Inflammatory macrophage treated with lipopolysaccharide for 1 hour (primary cell): ENCODE measurements around the gene OTUD4.

ENCODE experiments used
- DNase-seq, 2 donors: peaks; one replicate each; pipeline ENCODE4 v3.0.0-alpha.2; 2020 to 2022

Gene OTUD4

DNA sequence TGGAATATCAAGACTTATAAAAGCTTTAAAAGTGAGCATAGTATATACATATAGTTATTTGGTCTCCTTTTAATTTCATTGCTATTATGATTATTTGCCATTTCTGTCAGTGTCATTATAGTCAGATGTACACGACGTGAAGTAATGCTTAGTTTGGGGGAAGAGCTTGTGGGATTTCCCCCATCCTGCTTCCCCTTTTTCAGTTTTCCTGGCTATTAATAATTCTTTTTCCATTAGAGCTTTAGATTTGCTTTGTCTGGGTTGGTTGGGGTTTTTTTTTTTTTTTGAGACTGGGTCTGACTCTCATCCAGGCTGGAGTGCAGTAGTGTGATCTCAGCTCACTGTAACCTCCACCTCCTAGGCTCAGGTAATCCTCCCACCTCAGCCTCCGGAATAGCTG is 76.9 kb downstream of the OTUD4 start:
- peak; percentile 83 to 86 for DNase-seq

DNA sequence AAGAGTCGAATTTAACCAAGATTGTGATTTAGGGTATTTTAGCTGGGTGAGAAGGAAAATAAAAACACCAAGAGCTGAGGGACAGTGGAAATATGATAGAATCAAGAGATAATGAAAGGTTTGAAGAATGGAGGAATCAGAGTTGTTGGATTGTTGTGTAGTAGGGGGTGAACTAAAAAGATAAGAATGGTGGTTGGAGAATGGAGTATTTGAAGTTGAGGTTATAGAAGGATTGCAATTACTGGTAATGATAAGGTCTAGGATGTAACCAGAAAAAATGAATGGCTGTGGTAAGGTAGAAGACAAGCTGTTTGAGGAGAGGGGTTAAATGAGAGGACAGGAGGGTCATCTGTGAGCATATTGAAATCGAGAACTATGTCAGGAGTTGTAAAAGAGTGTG is 77.8 kb downstream of the OTUD4 start:
- DNase-seq, result no peak

DNA sequence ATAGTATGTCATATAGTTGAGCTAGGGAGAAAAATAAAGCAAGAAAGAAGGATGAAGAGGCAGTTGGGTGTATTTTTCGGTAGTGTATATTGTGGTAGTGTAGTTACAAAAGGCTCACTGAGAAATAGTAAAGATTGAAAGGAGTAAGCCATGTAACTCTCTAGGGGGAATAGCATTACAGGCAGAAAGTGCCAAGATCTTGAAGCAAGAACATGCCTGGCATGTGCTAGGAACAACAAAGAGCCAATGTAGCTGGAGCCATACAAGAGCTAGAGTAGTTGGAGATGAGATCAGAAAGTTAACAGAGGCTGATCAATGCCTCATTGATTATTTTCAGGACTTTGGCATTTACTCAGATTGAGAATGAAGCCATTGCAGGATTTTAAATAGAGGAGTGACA is 79.3 kb downstream of the OTUD4 start:
- no peak for DNase-seq

- DNase-seq, result peak; percentile 22 to 32
These were observed 80.7 kb downstream of the OTUD4 start for GRCh38 chr4:145099653-145100052.

- peak; percentile 75 to 84 for DNase-seq
These were observed 81.7 kb downstream of the OTUD4 start for GRCh38 chr4:145098675-145099037.

DNA sequence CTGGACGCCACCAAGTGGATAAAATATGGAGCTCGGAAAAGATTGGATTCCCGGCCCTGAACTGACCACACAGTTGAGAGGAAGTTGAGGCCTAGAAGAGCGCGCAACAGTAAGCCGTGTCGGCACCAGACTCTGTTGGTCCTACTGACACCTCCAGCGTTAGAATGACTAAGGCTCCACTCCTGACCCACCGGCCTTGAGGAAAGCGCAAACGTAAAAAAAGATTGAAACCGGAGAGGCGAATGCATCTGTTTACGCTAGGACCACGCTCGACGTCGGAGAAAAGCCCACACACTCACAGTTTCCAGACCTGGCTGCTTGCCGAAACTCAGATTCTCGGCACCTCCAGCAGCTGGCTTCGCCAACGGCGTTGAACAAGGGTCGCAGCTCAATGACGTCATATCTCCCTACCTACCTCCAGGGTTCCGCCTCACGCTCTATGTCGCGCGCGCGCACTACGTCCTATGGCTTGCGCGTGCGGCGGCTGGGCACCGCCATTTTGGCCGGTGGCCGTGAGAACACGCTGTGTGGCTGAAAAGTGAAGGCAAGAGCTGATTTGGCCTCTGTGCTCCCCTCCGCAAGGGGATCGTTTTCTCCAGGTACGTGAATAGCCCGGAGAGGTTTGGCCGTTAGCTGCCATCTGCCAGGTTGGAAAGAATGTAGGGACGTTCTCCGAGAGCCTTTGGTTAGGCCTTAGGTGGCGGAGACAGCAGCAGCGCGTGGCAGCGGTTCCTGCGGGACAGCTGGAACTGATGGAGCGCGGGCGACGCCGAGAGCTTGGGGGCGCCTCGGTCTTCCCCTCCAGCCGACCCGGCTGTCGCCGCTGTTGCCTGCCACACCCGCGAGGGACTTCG is 82.3 kb downstream of the OTUD4 start, which contains the start of the genes ABCE1 and ANAPC10:
TSS of gene ABCE1 (plus strand) at position 491 of the 854 bp plus-strand sequence. CDS start 6,102 bp downstream, outside the sequence.
TSS of gene ANAPC10 (minus strand) at position 376 of the 854 bp plus-strand sequence. CDS start 2,097 bp downstream, outside the sequence.
- DNase-seq, result peak; percentile 96 to 99

DNA sequence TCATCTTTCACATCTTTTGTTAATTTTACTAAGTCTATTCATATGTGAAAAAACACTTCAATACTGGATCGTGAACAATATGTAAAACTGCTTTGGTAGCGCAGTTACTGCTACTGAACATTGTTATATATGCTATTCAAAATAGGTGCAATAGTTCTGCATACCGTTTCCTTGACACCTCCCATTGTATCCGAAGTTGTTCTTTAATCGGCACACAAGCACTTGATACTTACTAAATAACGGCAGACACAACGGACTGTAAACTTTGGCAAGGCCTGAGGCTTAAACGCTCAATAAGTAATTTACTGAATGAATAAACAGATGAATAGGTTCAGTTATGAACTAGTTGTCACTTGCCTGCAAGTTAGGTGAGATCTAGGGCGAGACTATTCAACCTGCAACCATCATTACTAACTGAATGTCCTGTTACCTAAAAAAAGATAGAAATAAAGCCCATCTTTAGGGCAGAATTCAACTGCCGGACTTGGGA is 83.0 kb downstream of the OTUD4 start:
- no peak for DNase-seq

- no peak for DNase-seq
These were observed 86.8 kb downstream of the OTUD4 start for GRCh38 chr4:145093638-145094037.

GRCh38 chr4:145090380-145090779 is 90.0 kb downstream of the OTUD4 start:
- peak; percentile 72 for DNase-seq

DNA sequence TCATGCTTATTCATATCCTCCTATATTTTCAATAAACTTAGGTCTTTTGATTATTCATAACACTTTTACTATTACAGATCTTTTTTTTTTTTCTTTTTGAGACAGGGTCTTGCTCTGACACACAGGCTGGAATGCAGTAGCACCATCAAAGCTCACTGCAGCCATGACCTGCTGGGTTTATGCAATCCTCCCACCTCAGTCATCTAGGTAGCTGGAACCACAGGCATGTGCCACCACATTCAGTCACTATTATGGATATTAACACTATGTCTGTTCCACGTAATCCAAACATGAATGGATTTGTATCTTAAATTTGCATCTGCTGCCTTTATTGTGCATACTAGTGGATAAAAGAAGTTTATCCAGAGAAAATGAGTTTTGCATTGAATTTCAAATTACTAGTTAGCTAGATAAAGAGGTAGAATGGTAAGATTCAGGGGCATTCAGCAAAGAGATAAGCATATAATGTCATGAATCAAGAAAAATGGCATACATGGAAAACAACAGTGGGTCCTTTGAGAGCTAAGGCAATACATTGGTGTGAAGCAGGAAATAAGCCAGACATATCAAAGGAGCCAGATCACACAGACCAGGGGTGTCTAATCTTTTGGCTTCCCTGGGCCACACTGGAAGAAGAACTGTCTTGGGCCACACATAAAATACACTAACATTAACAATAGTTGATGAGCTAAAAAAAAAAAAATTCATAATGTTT is 96.3 kb downstream of the OTUD4 start:
- no peak for DNase-seq
